ENCODE measurements around the gene FER. TPM values are rescaled to one million over a fixed set of nuclear protein-coding genes. Genes with fewer than 3 reads are reported as not detected.

FER gene
- total and polyA plus RNA-seq, 10 of the 15 experiments (the other 5 are each of a cell fraction or from before 2014, with no cell fraction given): 4.4 to 19.1 (median 9.6) TPM

- H2AFZ ChIP-seq (ENCODE audit: control insufficient read depth, low read depth, low read length): no peak overlapping the region
- TF ChIP-seq CREM (IDR thresholded peaks at IDR 0.05; ENCODE audit: low read depth) (no peak), POLR2AphosphoS2 (IDR thresholded peaks at IDR 0.05; ENCODE audit: low read depth, low read length) (no peak), MYC (IDR thresholded peaks at IDR 0.05; ENCODE audit: insufficient read depth, insufficient read length, insufficient replicate concordance, low read length, severe bottlenecking) (no peak), EED (IDR thresholded peaks at IDR 0.05; ENCODE audit: low read depth) (no peak), NBN (IDR thresholded peaks at IDR 0.05) (no peak), FOXK2 (IDR thresholded peaks at IDR 0.05) (no peak), GATAD2B (conservative IDR thresholded peaks at IDR 0.05; ENCODE audit: low read depth) (no peak), CBX5 (IDR thresholded peaks at IDR 0.05; ENCODE audit: low read depth) (no peak)
- ChIA-PET POLR2A (no interaction called here), SMC1A (ENCODE audit: uncharacterized antibody, unreplicated experiment) (no interaction called here), CTCF (no interaction called here), RAD21 (ENCODE audit: unreplicated experiment) (no interaction called here)
- no peaks in the 10 kb centered on the region for H3K27me3 ChIP-seq (replicated peaks in 1 of 2; ENCODE audit: control insufficient read depth in 2 of 2, insufficient read depth in 2 of 2, low read length in 1 of 2)
- no peak overlapping the region for H3K4me2 ChIP-seq (ENCODE audit: control insufficient read depth, insufficient read depth)
- H3K36me3 ChIP-seq (ENCODE audit: control insufficient read depth in 2 of 2, insufficient read depth in 2 of 2, low read length in 1 of 2): no peaks in the 10 kb centered on the region
- ATAC-seq: no peak
- H3K79me2 ChIP-seq (ENCODE audit: control insufficient read depth, insufficient read depth, low read length): no peaks in the 10 kb centered on the region
- no peaks in the 10 kb centered on the region for H3K4me1 ChIP-seq (ENCODE audit: control insufficient read depth, insufficient read depth, low read length)
- in situ Hi-C loops (cut with MboI): no loop called here
- DNase-seq (ENCODE audit: low read depth, low spot score): no peak
- intact Hi-C loops (cut with micrococcal nuclease; ENCODE audit: unreplicated experiment): no loop called here
- H3K4me3 ChIP-seq: no peak overlapping the region
- BruUV-seq (replicated peaks): no TSS peak
- no peak for FAIRE-seq
- H3K9ac ChIP-seq (ENCODE audit: control insufficient read depth, insufficient read depth, low read length): no peak overlapping the region
- no peaks in the 10 kb centered on the region for H4K20me1 ChIP-seq (ENCODE audit: control insufficient read depth, insufficient read depth)
- H3K27ac ChIP-seq (ENCODE audit: control insufficient read depth, insufficient read depth): no peak overlapping the region
- H3K9me3 ChIP-seq (replicated peaks; ENCODE audit: control insufficient read depth, insufficient read depth, low read length): no peaks in the 10 kb centered on the region
- WGBS (ENCODE audit: insufficient coverage, insufficient replicate concordance, low lambda C conversion rate, missing lambda C conversion rate): 38% methylated on average over 1 of the region's 1 CpG
Observed at GRCh38 chr5:108942701-108943100, 195.0 kb downstream of the FER start.

GRCh38 chr5:108945094-108945493 lies 197.4 kb downstream of the FER start:
- SMC1A ChIA-PET (ENCODE audit: uncharacterized antibody, unreplicated experiment): interaction anchor here (1.3 kb wide), 1 partner anchor 264 kb away, joined by 3 read pairs; no protein-coding TSS in a partner anchor
- WGBS (ENCODE audit: insufficient coverage, insufficient replicate concordance, low lambda C conversion rate, missing lambda C conversion rate): 96% methylated on average over 3 of the region's 3 CpGs
- no peak overlapping the region for H3K4me3 ChIP-seq
- RAD21 ChIA-PET (ENCODE audit: unreplicated experiment): no interaction called here
- no peak overlapping the region for H3K27ac ChIP-seq (ENCODE audit: control insufficient read depth, insufficient read depth)
- H3K79me2 ChIP-seq (ENCODE audit: control insufficient read depth, insufficient read depth, low read length): no peaks in the 10 kb centered on the region
- CTCF ChIA-PET: no interaction called here
- no peak for FAIRE-seq
- H3K4me1 ChIP-seq (ENCODE audit: control insufficient read depth, insufficient read depth, low read length): no peaks in the 10 kb centered on the region
- H3K9ac ChIP-seq (ENCODE audit: control insufficient read depth, insufficient read depth, low read length): no peak overlapping the region
- H3K36me3 ChIP-seq (ENCODE audit: control insufficient read depth in 2 of 2, insufficient read depth in 2 of 2, low read length in 1 of 2): no peaks in the 10 kb centered on the region
- no peak overlapping the region for H2AFZ ChIP-seq (ENCODE audit: control insufficient read depth, low read depth, low read length)
- no peak overlapping the region for H3K4me2 ChIP-seq (ENCODE audit: control insufficient read depth, insufficient read depth)
- in situ Hi-C loops (cut with MboI) (no loop called here), intact Hi-C loops (cut with micrococcal nuclease; ENCODE audit: unreplicated experiment) (no loop called here)
- no peaks in the 10 kb centered on the region for H3K9me3 ChIP-seq (replicated peaks; ENCODE audit: control insufficient read depth, insufficient read depth, low read length)
- POLR2A ChIA-PET: no interaction called here
- no peak for ATAC-seq
- no peaks in the 10 kb centered on the region for H4K20me1 ChIP-seq (ENCODE audit: control insufficient read depth, insufficient read depth)
- no TSS peak for BruUV-seq (replicated peaks)
- no peak for DNase-seq (ENCODE audit: low read depth, low spot score)
- H3K27me3 ChIP-seq (replicated peaks in 1 of 2; ENCODE audit: control insufficient read depth in 2 of 2, insufficient read depth in 2 of 2, low read length in 1 of 2): no peaks in the 10 kb centered on the region
- TF ChIP-seq ZNF217 (IDR thresholded peaks at IDR 0.05): no peak
- no peak for TF ChIP-seq NFYA (IDR thresholded peaks at IDR 0.05; ENCODE audit: borderline replicate concordance, low read depth, low read length)
- no peak for TF ChIP-seq JUNB (IDR thresholded peaks at IDR 0.05)
- TF ChIP-seq RUNX3 (IDR thresholded peaks at IDR 0.05; ENCODE audit: low read length): no peak
- TF ChIP-seq TCF3 (IDR thresholded peaks at IDR 0.05; ENCODE audit: borderline replicate concordance, insufficient read depth, low read depth, low read length): no peak
- no peak for TF ChIP-seq YY1 (IDR thresholded peaks at IDR 0.05; ENCODE audit: low read depth, low read length)
- TF ChIP-seq ZBTB33 (IDR thresholded peaks at IDR 0.05): no peak
- no peak for TF ChIP-seq TAF1 (IDR thresholded peaks at IDR 0.05; ENCODE audit: borderline replicate concordance, low read depth, low read length)
- TF ChIP-seq RB1 (IDR thresholded peaks at IDR 0.05; ENCODE audit: borderline replicate concordance): no peak
- no peak for TF ChIP-seq CREM (IDR thresholded peaks at IDR 0.05; ENCODE audit: low read depth)
